ENCODE measurements around the gene ZNRF3. TPM values are rescaled to one million over a fixed set of nuclear protein-coding genes. Genes with fewer than 3 reads are reported as not detected.
"Not testable (repeated sequence)": the region's sequence is repeated elsewhere in the genome, so short reads cannot be mapped to it uniquely, and the experiment has no call there.

Gene ZNRF3
- total RNA-seq, 8 experiments from 2014 or later, result 3.0 to 11.3 (median 5.2) TPM

DNA sequence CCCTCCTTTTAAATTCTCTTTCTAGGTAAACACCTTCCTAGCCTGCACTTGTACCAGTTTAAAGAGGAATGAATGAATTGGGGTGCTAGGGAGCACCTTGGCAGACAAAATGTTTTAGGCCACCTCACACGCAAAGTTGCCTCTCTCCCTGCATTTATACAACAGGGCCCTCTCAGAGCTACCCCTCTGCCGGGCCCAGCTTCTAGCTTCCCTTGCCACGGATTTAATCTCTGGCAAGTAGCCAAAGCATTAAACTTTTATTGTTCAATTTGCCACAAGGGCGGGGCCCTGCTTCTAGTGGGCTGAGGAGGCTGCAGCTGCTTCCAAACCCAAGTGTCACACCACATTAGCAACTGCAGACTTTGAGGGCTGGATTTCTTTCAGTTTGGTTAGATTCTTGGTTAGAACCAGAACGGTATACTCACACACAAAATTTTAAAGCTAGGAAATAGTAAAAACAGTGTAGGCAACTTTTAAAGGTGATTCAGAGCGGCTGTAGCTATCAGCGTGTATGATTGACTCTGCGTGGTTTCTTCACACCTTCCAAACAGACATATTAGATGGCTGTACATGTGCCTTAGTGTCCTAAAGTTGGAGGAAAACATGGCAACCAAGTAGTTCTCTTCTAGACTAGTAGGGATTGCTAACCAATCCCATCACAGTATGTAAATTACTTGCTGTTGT lies 196.0 kb downstream of the ZNRF3 start:
- no peak overlapping the region for H3K4me3 ChIP-seq
- in situ Hi-C loops (cut with MboI; ENCODE audit: low pct_unique_long_range_greater_than_20kb in 2 of 9, low sequenced_read_pairs in 9 of 9, unreplicated experiment in 9 of 9), result no loop called here
- H3K27ac ChIP-seq, result no peak overlapping the region
- 35 to 100% (median 58%) methylated on average over 1 to 7 of the region's 8 CpGs; no CpG with 5 or more reads in 2 of the 10 experiments for WGBS, 10 experiments
- H3K4me1 ChIP-seq (replicated peaks in 1 of 2), result peaks cover 2 to 10% of the 10 kb centered on the region in 2 donors
- peak in 7 of 8 experiments; percentile 12 to 73 (median 30) for ATAC-seq (replicated peaks in 6 of 8)

DNA sequence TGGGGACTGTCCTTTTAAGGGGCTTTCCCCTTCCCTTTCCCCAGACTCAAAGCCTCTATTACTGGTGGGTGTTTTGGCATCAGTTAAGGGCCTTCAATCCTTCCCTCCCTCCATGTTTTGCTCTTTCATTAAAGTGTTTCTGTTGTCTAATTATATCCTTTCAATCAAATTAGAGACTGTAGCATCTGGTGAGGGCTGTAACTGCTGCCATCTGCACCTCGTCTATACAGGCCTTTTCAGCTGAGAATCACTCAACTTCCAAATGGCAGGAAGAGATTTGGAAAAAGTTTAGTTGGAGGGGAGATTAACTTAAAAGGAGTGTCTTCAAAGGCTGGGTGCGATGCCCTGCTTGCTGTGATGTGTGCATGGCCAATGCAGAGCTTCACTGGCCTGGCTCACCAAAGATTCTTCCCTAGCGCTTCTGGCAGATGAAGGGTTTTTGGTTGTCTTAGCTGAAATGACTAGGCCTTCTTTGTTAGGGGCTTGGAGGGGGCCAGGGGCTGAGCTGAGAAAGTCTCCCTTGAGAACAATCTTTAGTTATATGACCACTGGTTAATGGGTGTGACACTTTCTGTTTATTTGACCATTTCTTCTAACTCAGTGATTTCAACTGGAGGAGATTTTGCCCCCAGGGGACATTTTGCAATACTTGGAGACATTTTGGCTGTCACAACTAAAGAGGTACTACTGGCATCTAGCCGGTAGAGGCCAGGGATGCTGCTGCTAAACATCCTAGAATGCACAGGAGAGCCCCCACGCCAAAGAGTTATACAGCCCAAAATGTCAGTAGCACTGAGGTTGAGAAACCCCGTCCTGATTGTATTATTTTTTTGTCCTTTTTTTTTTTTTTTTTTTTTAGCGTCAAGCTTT lies 197.0 kb downstream of the ZNRF3 start:
- 30 to 92% (median 72%) methylated on average over 2 to 7 of the region's 7 CpGs for WGBS, 10 experiments
- H3K4me3 ChIP-seq, result no peak overlapping the region
- peaks cover 2 to 9% of the 10 kb centered on the region in 2 donors for H3K4me1 ChIP-seq (replicated peaks in 1 of 2)
- H3K27ac ChIP-seq, result no peak overlapping the region
- in situ Hi-C loops (cut with MboI; ENCODE audit: low pct_unique_long_range_greater_than_20kb in 2 of 9, low sequenced_read_pairs in 9 of 9, unreplicated experiment in 9 of 9), result no loop called here
- peak in 2 of 8 experiments; percentile 7 to 23 for ATAC-seq (replicated peaks in 6 of 8)

DNA sequence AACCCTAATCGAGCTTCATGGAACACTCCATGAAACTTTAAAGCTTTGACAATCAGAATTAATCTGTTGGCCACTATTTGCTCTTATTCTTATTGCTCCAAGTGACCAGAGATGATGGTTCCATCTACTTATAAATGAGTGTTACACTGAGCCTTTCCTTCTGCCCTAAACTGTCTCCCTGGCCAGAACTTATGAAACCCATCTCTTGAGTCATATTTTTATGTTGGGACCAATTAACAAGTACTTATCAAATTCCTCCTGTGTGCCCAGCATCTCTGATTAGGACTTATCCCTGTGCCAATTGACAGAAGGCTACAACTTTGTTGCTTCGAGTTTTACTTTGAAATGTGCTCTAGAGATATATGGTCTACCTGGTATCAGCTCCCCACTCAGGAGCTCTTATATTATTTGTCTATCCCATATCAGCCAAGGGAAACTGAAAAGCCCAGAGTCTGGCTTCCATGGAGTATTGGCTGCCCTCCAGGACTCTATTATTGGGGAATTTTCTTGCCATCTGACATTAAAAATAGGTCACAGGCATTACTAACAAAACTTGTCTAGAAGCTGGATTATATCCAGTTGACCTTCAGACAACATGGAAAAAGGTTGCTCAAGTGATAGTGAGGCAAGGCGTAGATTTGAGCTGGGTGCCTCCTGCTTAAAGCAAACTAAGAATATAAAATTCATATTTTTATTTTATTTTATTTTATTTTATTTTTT lies 198.3 kb downstream of the ZNRF3 start:
- no peak for ATAC-seq (replicated peaks in 6 of 8)
- 20 to 100% (median 84%) methylated on average over 1 to 3 of the region's 3 CpGs for WGBS, 10 experiments
- in situ Hi-C loops (cut with MboI; ENCODE audit: low pct_unique_long_range_greater_than_20kb in 2 of 9, low sequenced_read_pairs in 9 of 9, unreplicated experiment in 9 of 9), result no loop called here
- H3K4me1 ChIP-seq (replicated peaks in 1 of 2), result peaks cover 2 to 9% of the 10 kb centered on the region in 2 donors
- no peak overlapping the region for H3K4me3 ChIP-seq
- no peak overlapping the region for H3K27ac ChIP-seq

DNA sequence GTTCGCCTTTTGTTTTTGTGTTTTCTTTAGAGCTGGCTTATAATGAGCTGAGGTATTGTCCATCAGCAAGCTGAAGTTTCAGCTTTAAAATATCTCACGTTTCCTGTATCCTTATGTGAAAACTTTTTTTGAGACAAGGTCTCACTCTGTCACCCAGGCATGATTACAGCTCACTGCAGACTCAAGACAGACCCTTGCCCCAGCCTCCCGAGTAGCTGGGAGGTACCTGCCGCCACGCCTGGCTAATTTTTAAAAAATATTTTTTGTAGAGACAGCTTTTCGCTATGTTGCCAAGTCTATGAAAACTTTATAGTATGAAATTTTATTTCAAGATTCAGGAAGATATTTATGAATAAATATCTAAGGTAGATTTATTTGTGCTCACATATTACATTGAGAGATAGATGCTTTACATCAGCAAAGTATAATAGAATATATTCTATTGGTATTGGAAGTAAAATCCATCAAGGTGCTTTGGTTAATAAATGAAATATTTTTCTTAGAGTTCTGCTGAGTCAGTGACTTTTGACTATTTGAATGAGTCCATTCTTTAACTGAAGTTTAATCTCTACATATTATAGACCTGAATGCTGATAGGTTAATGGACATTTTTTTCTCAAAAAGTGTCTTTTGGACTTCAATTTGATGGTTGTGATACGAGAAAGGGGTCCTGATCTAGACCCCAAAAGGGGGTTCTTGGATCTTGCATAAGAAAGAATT lies 199.6 kb downstream of the ZNRF3 start:
- Histone ChIP-seq H3K27ac (no peak overlapping the region), H3K4me3 (no peak overlapping the region), H3K4me1 (replicated peaks in 1 of 2) (peaks cover 2 to 9% of the 10 kb centered on the region in 2 donors)
- in situ Hi-C loops (cut with MboI; ENCODE audit: low pct_unique_long_range_greater_than_20kb in 2 of 9, low sequenced_read_pairs in 9 of 9, unreplicated experiment in 9 of 9), result no loop called here
- ATAC-seq (replicated peaks in 6 of 8), result no peak
- 40 to 100% (median 91%) methylated on average over 1 to 7 of the region's 7 CpGs for WGBS, 10 experiments

DNA sequence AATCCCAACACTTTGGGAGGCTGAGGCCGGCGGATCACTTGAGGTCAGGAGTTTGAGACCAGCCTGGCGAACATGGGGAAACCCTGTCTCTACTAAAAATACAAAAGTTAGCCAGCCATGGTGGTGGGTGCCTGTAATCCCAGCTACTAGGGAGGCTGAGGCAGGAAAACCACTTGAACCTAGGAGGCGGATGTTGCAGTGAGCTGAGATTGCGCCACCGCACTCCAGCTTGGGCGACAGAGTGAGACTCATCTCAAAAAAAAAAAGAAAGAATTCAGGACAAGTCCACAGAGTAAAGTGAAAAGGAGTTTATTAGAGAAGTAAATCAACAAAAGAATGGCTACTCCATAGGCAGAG lies 200.2 kb downstream of the ZNRF3 start:
- in situ Hi-C loops (cut with MboI; ENCODE audit: low pct_unique_long_range_greater_than_20kb in 2 of 9, low sequenced_read_pairs in 9 of 9, unreplicated experiment in 9 of 9); H3K27ac ChIP-seq; H3K4me1 ChIP-seq (replicated peaks in 1 of 2); H3K4me3 ChIP-seq: not testable (repeated sequence)
- 80 to 100% (median 94%) methylated on average over 1 to 6 of the region's 7 CpGs; no CpG with 5 or more reads in 3 of the 10 experiments for WGBS, 10 experiments
- ATAC-seq (replicated peaks in 6 of 8), result peak in 1 of 8 experiments; percentile 39

DNA sequence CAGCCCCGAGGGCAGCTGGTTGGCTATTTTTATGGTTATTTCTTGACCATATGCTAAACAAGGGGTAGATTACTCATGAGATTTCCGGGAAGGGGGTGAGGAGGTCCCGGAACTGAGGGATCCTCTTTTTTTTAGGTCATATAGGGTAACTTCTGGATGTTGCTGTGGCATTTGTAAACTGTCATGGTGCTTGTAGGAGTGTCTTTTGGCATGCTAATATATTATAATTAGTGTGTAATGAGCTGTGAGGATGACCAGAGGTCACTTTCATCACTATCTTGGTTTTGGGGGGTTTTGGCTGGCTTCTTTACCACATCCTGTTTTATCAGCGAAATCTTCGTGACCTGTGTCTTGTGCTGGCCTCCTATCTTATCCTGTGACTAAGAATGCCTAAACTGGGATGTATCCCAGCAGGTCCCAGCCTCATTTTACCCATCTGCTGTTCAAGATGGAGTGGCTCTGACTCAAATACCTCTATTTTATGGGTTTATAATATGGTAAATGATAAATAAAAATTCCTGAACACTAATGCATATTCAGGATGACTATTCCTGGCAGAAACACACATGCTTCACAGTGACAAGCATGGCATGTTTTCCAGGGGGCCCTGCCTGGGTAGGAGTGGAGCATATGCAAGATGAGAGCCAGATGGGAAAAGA lies 200.7 kb downstream of the ZNRF3 start:
- in situ Hi-C loops (cut with MboI; ENCODE audit: low pct_unique_long_range_greater_than_20kb in 2 of 9, low sequenced_read_pairs in 9 of 9, unreplicated experiment in 9 of 9), result no loop called here
- H3K4me3 ChIP-seq, result no peak overlapping the region
- peaks cover 0 to 8% of the 10 kb centered on the region in 2 donors for H3K4me1 ChIP-seq (replicated peaks in 1 of 2)
- H3K27ac ChIP-seq, result no peak overlapping the region
- peak in 5 of 8 experiments; percentile 33 to 77 (median 64) for ATAC-seq (replicated peaks in 6 of 8)
- WGBS, 10 experiments, result 7 to 35% (median 27%) methylated on average over 1 to 5 of the region's 5 CpGs; no CpG with 5 or more reads in 5 of the 10 experiments

DNA sequence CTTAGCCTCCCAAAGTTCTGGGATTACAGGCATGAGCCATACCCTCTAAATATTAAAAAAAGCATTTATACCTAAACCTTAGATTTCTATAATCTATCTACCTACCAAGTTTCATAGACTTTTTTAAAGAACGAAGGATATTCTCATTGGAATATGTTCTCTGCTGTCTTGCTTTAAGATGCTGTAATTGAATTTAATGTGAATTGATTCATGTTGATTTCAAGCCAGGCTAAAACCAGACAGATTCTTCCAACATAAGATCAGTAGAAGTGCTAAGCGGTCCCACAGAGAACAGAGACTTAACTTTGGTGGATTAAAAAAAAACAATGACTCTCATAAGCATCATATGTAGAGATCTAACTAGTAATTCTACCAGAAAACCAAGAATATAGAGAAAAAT lies 203.6 kb downstream of the ZNRF3 start:
- peaks cover 0 to 20% of the 10 kb centered on the region in 2 donors for H3K4me1 ChIP-seq (replicated peaks in 1 of 2)
- ATAC-seq (replicated peaks in 6 of 8), result no peak
- in situ Hi-C loops (cut with MboI; ENCODE audit: low pct_unique_long_range_greater_than_20kb in 2 of 9, low sequenced_read_pairs in 9 of 9, unreplicated experiment in 9 of 9), result no loop called here
- H3K4me3 ChIP-seq, result no peak overlapping the region
- H3K27ac ChIP-seq, result no peak overlapping the region
- 56 to 100% (median 100%) methylated on average over 1 to 2 of the region's 2 CpGs; no CpG with 5 or more reads in 2 of the 10 experiments for WGBS, 10 experiments

DNA sequence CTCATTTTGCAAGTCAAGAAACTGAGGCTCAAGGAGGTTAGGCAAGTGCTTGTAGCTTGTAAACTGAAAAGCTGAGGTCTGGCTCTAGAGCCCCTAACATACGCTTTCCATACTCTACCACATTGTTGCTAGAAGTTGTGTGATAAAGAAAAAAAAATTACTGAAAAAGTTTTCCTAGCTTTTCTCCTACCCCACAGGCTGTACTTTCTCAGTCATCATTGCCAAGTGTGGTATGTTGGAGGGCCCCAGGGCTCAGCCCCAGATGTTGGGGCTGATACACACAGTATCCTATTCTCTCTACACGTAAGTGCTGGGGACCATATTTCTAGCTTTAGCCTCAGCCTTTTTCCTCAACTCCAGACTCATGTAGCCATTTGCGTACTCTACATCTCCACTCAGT lies 205.4 kb downstream of the ZNRF3 start:
- Histone ChIP-seq H3K4me3 (no peak overlapping the region), H3K4me1 (replicated peaks in 1 of 2) (peaks cover 0 to 20% of the 10 kb centered on the region in 2 donors), H3K27ac (no peak overlapping the region)
- 43 to 100% (median 97%) methylated on average over 1 to 3 of the region's 3 CpGs; no CpG with 5 or more reads in 1 of the 10 experiments for WGBS, 10 experiments
- no peak for ATAC-seq (replicated peaks in 6 of 8)
- in situ Hi-C loops (cut with MboI; ENCODE audit: low pct_unique_long_range_greater_than_20kb in 2 of 9, low sequenced_read_pairs in 9 of 9, unreplicated experiment in 9 of 9), result no loop called here

DNA sequence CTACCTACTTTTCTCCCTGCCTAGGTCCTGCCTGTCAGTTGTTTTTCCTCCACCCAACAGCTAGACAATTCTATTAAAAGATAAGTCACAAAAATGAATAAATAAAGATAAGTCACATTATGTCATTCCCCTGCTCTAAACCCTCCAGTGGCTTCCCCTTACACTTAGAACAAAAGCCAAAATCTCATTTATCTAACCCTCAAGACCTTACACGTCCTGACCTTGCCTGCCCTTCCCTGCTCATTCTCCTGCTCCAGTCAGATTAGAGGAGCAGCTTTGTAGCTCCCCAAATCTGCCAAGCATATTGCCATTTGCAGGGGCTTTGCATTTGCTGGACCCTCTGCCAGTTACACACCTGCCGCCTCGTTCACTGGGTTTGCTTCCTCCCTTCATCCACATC lies 206.1 kb downstream of the ZNRF3 start:
- peaks cover 0 to 14% of the 10 kb centered on the region in 2 donors for H3K4me1 ChIP-seq (replicated peaks in 1 of 2)
- no peak overlapping the region for H3K27ac ChIP-seq
- H3K4me3 ChIP-seq, result no peak overlapping the region
- WGBS, 10 experiments, result 14 to 50% (median 40%) methylated on average over 1 to 3 of the region's 3 CpGs; no CpG with 5 or more reads in 5 of the 10 experiments
- peak in 1 of 8 experiments; percentile 7 for ATAC-seq (replicated peaks in 6 of 8)
- in situ Hi-C loops (cut with MboI; ENCODE audit: low pct_unique_long_range_greater_than_20kb in 2 of 9, low sequenced_read_pairs in 9 of 9, unreplicated experiment in 9 of 9), result no loop called here

DNA sequence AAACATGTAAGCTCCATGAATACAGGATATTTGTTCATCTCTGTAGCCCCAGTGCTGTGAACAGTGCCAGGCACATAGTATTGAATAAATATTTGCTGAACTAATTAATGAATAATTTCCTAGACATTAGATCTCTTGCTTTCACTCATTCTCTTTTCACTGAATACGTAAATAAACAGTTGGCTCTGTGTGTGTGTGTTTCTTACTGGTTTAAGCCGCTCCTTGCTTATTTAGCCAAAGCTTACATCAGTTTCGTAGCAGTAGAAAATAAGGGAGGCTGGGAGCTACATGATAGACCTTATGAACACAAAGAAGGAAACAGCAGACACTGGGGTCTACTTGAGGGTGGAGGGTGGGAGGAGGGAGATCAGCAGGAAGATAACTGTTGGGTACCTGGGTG lies 206.7 kb downstream of the ZNRF3 start:
- Histone ChIP-seq H3K4me1 (replicated peaks in 1 of 2) (peaks cover 0 to 14% of the 10 kb centered on the region in 2 donors), H3K27ac (no peak overlapping the region), H3K4me3 (no peak overlapping the region)
- in situ Hi-C loops (cut with MboI; ENCODE audit: low pct_unique_long_range_greater_than_20kb in 2 of 9, low sequenced_read_pairs in 9 of 9, unreplicated experiment in 9 of 9), result no loop called here
- 61 to 100% (median 92%) methylated on average over 1 to 3 of the region's 3 CpGs; no CpG with 5 or more reads in 2 of the 10 experiments for WGBS, 10 experiments
- ATAC-seq (replicated peaks in 6 of 8), result peak in 5 of 8 experiments; percentile 38 to 79 (median 64)

DNA sequence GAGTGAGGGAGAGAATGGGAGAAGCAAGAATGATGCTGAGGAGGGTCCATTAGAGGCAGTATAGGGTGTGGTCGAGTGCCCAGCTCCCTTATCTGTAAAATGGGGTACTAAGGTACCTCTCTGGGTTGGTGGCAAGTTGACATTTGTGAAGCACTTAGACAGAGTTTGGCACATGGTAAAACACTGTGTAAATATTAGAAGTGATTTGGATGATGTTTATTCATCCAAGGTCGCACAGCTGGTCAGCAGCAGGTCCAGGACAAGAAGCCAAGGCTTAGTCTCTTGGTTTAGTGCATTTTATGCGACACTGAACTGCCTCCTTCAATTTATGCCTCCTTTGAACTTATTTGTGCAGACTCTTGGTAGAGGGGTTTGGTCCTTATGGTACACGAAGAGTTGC lies 208.9 kb downstream of the ZNRF3 start:
- ATAC-seq (replicated peaks in 6 of 8), result peak in 1 of 8 experiments; percentile 22
- Histone ChIP-seq H3K27ac (no peak overlapping the region), H3K4me1 (replicated peaks in 1 of 2) (peaks cover 8 to 20% of the 10 kb centered on the region in 2 donors), H3K4me3 (no peak overlapping the region)
- in situ Hi-C loops (cut with MboI; ENCODE audit: low pct_unique_long_range_greater_than_20kb in 2 of 9, low sequenced_read_pairs in 9 of 9, unreplicated experiment in 9 of 9), result no loop called here
- 8 to 100% (median 81%) methylated on average over 1 to 4 of the region's 4 CpGs; no CpG with 5 or more reads in 2 of the 10 experiments for WGBS, 10 experiments

DNA sequence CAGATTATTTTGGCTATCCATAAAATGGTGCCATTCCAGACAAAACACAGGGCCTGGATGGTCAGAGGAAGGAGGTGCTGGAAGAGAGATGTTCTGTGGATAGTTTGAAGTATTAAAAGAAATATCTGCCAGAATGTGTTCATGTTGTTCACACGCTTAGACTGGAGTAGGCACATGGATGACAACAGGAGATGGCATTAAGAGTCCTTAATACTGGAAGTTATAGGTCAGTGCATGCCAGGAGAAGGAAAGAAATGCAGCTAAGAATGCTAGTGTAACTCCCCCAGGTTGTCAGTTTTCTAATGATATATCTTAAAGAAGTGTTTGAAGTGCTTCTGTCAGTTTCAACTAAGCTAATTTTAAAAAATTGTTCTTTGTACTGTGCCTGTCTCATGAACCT lies 209.7 kb downstream of the ZNRF3 start:
- Histone ChIP-seq H3K4me3 (no peak overlapping the region), H3K27ac (no peak overlapping the region), H3K4me1 (replicated peaks in 1 of 2) (peaks cover 10 to 20% of the 10 kb centered on the region in 2 donors)
- WGBS, 10 experiments, result 20 to 100% (median 80%) methylated on average over 1 of the region's 1 CpG; no CpG with 5 or more reads in 1 of the 10 experiments
- ATAC-seq (replicated peaks in 6 of 8), result no peak
- in situ Hi-C loops (cut with MboI; ENCODE audit: low pct_unique_long_range_greater_than_20kb in 2 of 9, low sequenced_read_pairs in 9 of 9, unreplicated experiment in 9 of 9), result no loop called here
